ENCODE measurements around the gene LSM4.
"Not testable (repeated sequence)": the region's sequence is repeated elsewhere in the genome, so short reads cannot be mapped to it uniquely, and the experiment has no call there.

Gene LSM4

GRCh38 chr19:18326772-18327171 lies 3.9 kb upstream of the LSM4 start:
- Histone ChIP-seq H3K27me3 (ENCODE audit: control insufficient read depth, insufficient read depth, low read length) (no peaks in the 10 kb centered on the region), H3K4me3 (ENCODE audit: low read depth, low read length) (no peak overlapping the region), H3K9me3 (ENCODE audit: control insufficient read depth, insufficient read depth, low read length) (no peaks in the 10 kb centered on the region), H3K4me1 (ENCODE audit: control insufficient read depth, insufficient read depth, low read length) (peaks cover 20% of the 10 kb centered on the region), H3K36me3 (ENCODE audit: control insufficient read depth, insufficient read depth, low read length) (no peaks in the 10 kb centered on the region), H3K9ac (ENCODE audit: low read depth, low read length) (no peak overlapping the region), H3K27ac (ENCODE audit: low read depth, low read length) (no peak overlapping the region)

GRCh38 chr19:18324373-18324731 lies 1.5 kb upstream of the LSM4 start:
- H3K27me3 ChIP-seq (ENCODE audit: control insufficient read depth, insufficient read depth, low read length); H3K4me3 ChIP-seq (ENCODE audit: low read depth, low read length); H3K9me3 ChIP-seq (ENCODE audit: control insufficient read depth, insufficient read depth, low read length); H3K9ac ChIP-seq (ENCODE audit: low read depth, low read length): not testable (repeated sequence)
- Histone ChIP-seq H3K4me1 (ENCODE audit: control insufficient read depth, insufficient read depth, low read length) (peaks cover 22% of the 10 kb centered on the region), H3K36me3 (ENCODE audit: control insufficient read depth, insufficient read depth, low read length) (peaks cover 16% of the 10 kb centered on the region), H3K27ac (ENCODE audit: low read depth, low read length) (peak overlapping the region; percentile 97)

- peaks cover 21% of the 10 kb centered on the region for H3K36me3 ChIP-seq (ENCODE audit: control insufficient read depth, insufficient read depth, low read length)
- H3K9ac ChIP-seq (ENCODE audit: low read depth, low read length): peak overlapping the region; percentile 90
- H3K4me3 ChIP-seq (ENCODE audit: low read depth, low read length): peak overlapping the region; percentile 90
- peaks cover 17% of the 10 kb centered on the region for H3K4me1 ChIP-seq (ENCODE audit: control insufficient read depth, insufficient read depth, low read length)
- no peaks in the 10 kb centered on the region for H3K9me3 ChIP-seq (ENCODE audit: control insufficient read depth, insufficient read depth, low read length)
- no peaks in the 10 kb centered on the region for H3K27me3 ChIP-seq (ENCODE audit: control insufficient read depth, insufficient read depth, low read length)
- peak overlapping the region; percentile 97 for H3K27ac ChIP-seq (ENCODE audit: low read depth, low read length)
These were observed 538 bp downstream of the LSM4 start for GRCh38 chr19:18322318-18322758.

GRCh38 chr19:18321734-18322102 lies 1.2 kb downstream of the LSM4 start:
- H3K36me3 ChIP-seq (ENCODE audit: control insufficient read depth, insufficient read depth, low read length): peaks cover 21% of the 10 kb centered on the region
- H3K4me1 ChIP-seq (ENCODE audit: control insufficient read depth, insufficient read depth, low read length): peaks cover 17% of the 10 kb centered on the region
- H3K9me3 ChIP-seq (ENCODE audit: control insufficient read depth, insufficient read depth, low read length): no peaks in the 10 kb centered on the region
- peak overlapping the region; percentile 97 for H3K27ac ChIP-seq (ENCODE audit: low read depth, low read length)
- no peaks in the 10 kb centered on the region for H3K27me3 ChIP-seq (ENCODE audit: control insufficient read depth, insufficient read depth, low read length)
- H3K4me3 ChIP-seq (ENCODE audit: low read depth, low read length): peak overlapping the region; percentile 90
- peak overlapping the region; percentile 90; the same call in 1 of the 2 replicates for H3K9ac ChIP-seq (ENCODE audit: low read depth, low read length)

- H3K27ac ChIP-seq (ENCODE audit: low read depth, low read length): no peak overlapping the region
- H3K4me1 ChIP-seq (ENCODE audit: control insufficient read depth, insufficient read depth, low read length): peaks cover 17% of the 10 kb centered on the region
These were observed 1.8 kb downstream of the LSM4 start for GRCh38 chr19:18320865-18321733.

GRCh38 chr19:18319591-18320135 lies 3.2 kb downstream of the LSM4 start:
- Histone ChIP-seq H3K9ac (ENCODE audit: low read depth, low read length) (no peak overlapping the region), H3K27ac (ENCODE audit: low read depth, low read length) (no peak overlapping the region), H3K36me3 (ENCODE audit: control insufficient read depth, insufficient read depth, low read length) (peaks cover 31% of the 10 kb centered on the region), H3K9me3 (ENCODE audit: control insufficient read depth, insufficient read depth, low read length) (no peaks in the 10 kb centered on the region), H3K27me3 (ENCODE audit: control insufficient read depth, insufficient read depth, low read length) (no peaks in the 10 kb centered on the region), H3K4me3 (ENCODE audit: low read depth, low read length) (no peak overlapping the region), H3K4me1 (ENCODE audit: control insufficient read depth, insufficient read depth, low read length) (peaks cover 17% of the 10 kb centered on the region)

More at GRCh38 chr19:18320865-18321733, 1.8 kb downstream of the LSM4 start:
- Histone ChIP-seq H3K27me3 (ENCODE audit: control insufficient read depth, insufficient read depth, low read length) (no peaks in the 10 kb centered on the region), H3K9me3 (ENCODE audit: control insufficient read depth, insufficient read depth, low read length) (no peaks in the 10 kb centered on the region), H3K4me3 (ENCODE audit: low read depth, low read length) (no peak overlapping the region), H3K36me3 (ENCODE audit: control insufficient read depth, insufficient read depth, low read length) (peaks cover 21% of the 10 kb centered on the region), H3K9ac (ENCODE audit: low read depth, low read length) (0 out of 2 replicates have a peak overlapping the region, but pooled peaks have one; percentile 90)

GRCh38 chr19:18317961-18318800 lies 4.7 kb downstream of the LSM4 start:
- no peaks in the 10 kb centered on the region for H3K9me3 ChIP-seq (ENCODE audit: control insufficient read depth, insufficient read depth, low read length)
- peaks cover 45% of the 10 kb centered on the region for H3K36me3 ChIP-seq (ENCODE audit: control insufficient read depth, insufficient read depth, low read length)
- H3K9ac ChIP-seq (ENCODE audit: low read depth, low read length): no peak overlapping the region
- H3K27ac ChIP-seq (ENCODE audit: low read depth, low read length): no peak overlapping the region
- no peaks in the 10 kb centered on the region for H3K27me3 ChIP-seq (ENCODE audit: control insufficient read depth, insufficient read depth, low read length)
- H3K4me1 ChIP-seq (ENCODE audit: control insufficient read depth, insufficient read depth, low read length): peaks cover 7% of the 10 kb centered on the region
- no peak overlapping the region for H3K4me3 ChIP-seq (ENCODE audit: low read depth, low read length)

- no peaks in the 10 kb centered on the region for H3K27me3 ChIP-seq (ENCODE audit: control insufficient read depth, insufficient read depth, low read length)
- H3K4me3 ChIP-seq (ENCODE audit: low read depth, low read length): no peak overlapping the region
- no peaks in the 10 kb centered on the region for H3K9me3 ChIP-seq (ENCODE audit: control insufficient read depth, insufficient read depth, low read length)
- peaks cover 72% of the 10 kb centered on the region for H3K36me3 ChIP-seq (ENCODE audit: control insufficient read depth, insufficient read depth, low read length)
- no peak overlapping the region for H3K9ac ChIP-seq (ENCODE audit: low read depth, low read length)
- H3K27ac ChIP-seq (ENCODE audit: low read depth, low read length): no peak overlapping the region
- no peaks in the 10 kb centered on the region for H3K4me1 ChIP-seq (ENCODE audit: control insufficient read depth, insufficient read depth, low read length)
These were observed 9.5 kb downstream of the LSM4 start for GRCh38 chr19:18313398-18313797.

GRCh38 chr19:18312092-18312534 lies 10.8 kb downstream of the LSM4 start:
- Histone ChIP-seq H3K27ac (ENCODE audit: low read depth, low read length) (no peak overlapping the region), H3K36me3 (ENCODE audit: control insufficient read depth, insufficient read depth, low read length) (peaks cover 82% of the 10 kb centered on the region), H3K4me1 (ENCODE audit: control insufficient read depth, insufficient read depth, low read length) (no peaks in the 10 kb centered on the region), H3K9me3 (ENCODE audit: control insufficient read depth, insufficient read depth, low read length) (no peaks in the 10 kb centered on the region), H3K4me3 (ENCODE audit: low read depth, low read length) (no peak overlapping the region), H3K27me3 (ENCODE audit: control insufficient read depth, insufficient read depth, low read length) (no peaks in the 10 kb centered on the region), H3K9ac (ENCODE audit: low read depth, low read length) (no peak overlapping the region)

GRCh38 chr19:18311502-18312091 lies 11.3 kb downstream of the LSM4 start:
- Histone ChIP-seq H3K9ac (ENCODE audit: low read depth, low read length) (no peak overlapping the region), H3K9me3 (ENCODE audit: control insufficient read depth, insufficient read depth, low read length) (no peaks in the 10 kb centered on the region), H3K4me1 (ENCODE audit: control insufficient read depth, insufficient read depth, low read length) (no peaks in the 10 kb centered on the region), H3K36me3 (ENCODE audit: control insufficient read depth, insufficient read depth, low read length) (peaks cover 88% of the 10 kb centered on the region), H3K4me3 (ENCODE audit: low read depth, low read length) (no peak overlapping the region), H3K27ac (ENCODE audit: low read depth, low read length) (no peak overlapping the region), H3K27me3 (ENCODE audit: control insufficient read depth, insufficient read depth, low read length) (no peaks in the 10 kb centered on the region)

Measured in HUES48 (cell line).